PC-9 (cell line): ENCODE results near the gene MMP20. TPM values are rescaled to one million over a fixed set of nuclear protein-coding genes. Genes with fewer than 3 reads are reported as not detected.

Experiments used
- BruUV-seq: library from RNA; stranded (reverse); fragments of 400-500 nt; replicated peaks from 2 replicates; lab custom pipeline; 2021; lab: Mats Ljungman, UMichigan
- CTCF ChIA-PET: fragments of 300-600 bp; sonication (Branson Sonifier 250); formaldehyde crosslinking; loops from one replicate; lab custom pipeline; 2022; ENCODE audit warnings: antibody characterized with exemption; lab: Charles Lee
- POLR2A ChIA-PET: fragments of 300-600 bp; sonication (Branson Sonifier 250); formaldehyde crosslinking; loops from one replicate; lab custom pipeline; 2022; ENCODE audit warnings: antibody characterized with exemption; ENCODE audit not compliant: unreplicated experiment; lab: Charles Lee
- DNase-seq, 2 experiments: peaks; one replicate each; pipeline versions ENCODE4 v3.0.0 to v3.0.0-alpha.2; 2015 to 2022; ENCODE audit warnings: mixed read lengths in 1 of 2
- H2AFZ ChIP-seq: fragments of 200-600 bp; sonication (generic); 2 replicates; pipeline ENCODE4 v1.8.1; 2017; ENCODE audit warnings: antibody characterized with exemption
- H3F3A ChIP-seq: fragments of 200-600 bp; sonication (generic); 2 replicates; pipeline ENCODE4 v1.8.1; 2017; ENCODE audit warnings: antibody characterized with exemption, mild to moderate bottlenecking, low read depth; ENCODE audit not compliant: insufficient read depth
- H3K27ac ChIP-seq: fragments of 200-600 bp; sonication (generic); 2 replicates; pipeline ENCODE4 v1.6.1; 2016; ENCODE audit warnings: mixed run types
- H3K27me3 ChIP-seq: fragments of 200-600 bp; sonication (generic); 2 replicates; pipeline ENCODE4 v1.6.1; 2016; ENCODE audit warnings: low read depth, mixed run types; ENCODE audit not compliant: insufficient read depth
- H3K36me3 ChIP-seq: fragments of 200-600 bp; sonication (generic); 2 replicates; pipeline ENCODE4 v1.6.1; 2016; ENCODE audit warnings: low read depth, mixed run types
- H3K4me1 ChIP-seq: fragments of 200-600 bp; sonication (generic); replicated peaks from 2 replicates; pipeline ENCODE4 v1.6.1; 2016; ENCODE audit warnings: mixed run types; ENCODE audit not compliant: insufficient read depth
- H3K4me2 ChIP-seq: fragments of 200-600 bp; sonication (generic); 2 replicates; pipeline ENCODE4 v1.6.1; 2017; ENCODE audit warnings: mixed run types
- H3K4me3 ChIP-seq: fragments of 200-600 bp; sonication (generic); 2 replicates; pipeline ENCODE4 v1.6.1; 2016; ENCODE audit warnings: mixed run types
- H3K79me2 ChIP-seq: fragments of 200-600 bp; sonication (generic); 2 replicates; pipeline ENCODE4 v1.6.1; 2017; ENCODE audit warnings: low read depth, mixed run types
- H3K9me2 ChIP-seq: fragments of 200-600 bp; sonication (generic); 2 replicates; pipeline ENCODE4 v1.8.1; 2017; ENCODE audit warnings: mild to moderate bottlenecking; ENCODE audit not compliant: insufficient read depth
- H3K9me3 ChIP-seq: fragments of 200-600 bp; sonication (generic); 2 replicates; pipeline ENCODE4 v1.8.1; 2016; ENCODE audit warnings: low read depth; ENCODE audit not compliant: insufficient read depth
- H4K20me1 ChIP-seq: fragments of 200-600 bp; sonication (generic); 2 replicates; pipeline ENCODE4 v1.8.1; 2017; ENCODE audit not compliant: insufficient read depth
- EZH2 ChIP-seq: fragments of 200-600 bp; sonication (generic); IDR thresholded peaks from 2 replicates; pipeline ENCODE4 v1.8.0; 2017; ENCODE audit warnings: antibody characterized with exemption, low read depth
- intact Hi-C: fragments of 100-400 bp; cut with micrococcal nuclease; formaldehyde crosslinking; loops from one replicate; pipeline ENCODE4 v1.10.0; 2022; ENCODE audit not compliant: unreplicated experiment
- total RNA-seq: library from RNA; stranded (reverse); gene quantifications from 2 replicates; pipeline ENCODE4 v1.2.3, GENCODE V29; 2021
- TF ChIP-seq, protein P1 (sequence below): fragments of 200-600 bp; sonication (generic); conservative IDR thresholded peaks from 2 replicates; pipeline ENCODE4 v1.6.1; 2017; ENCODE audit warnings: mixed run types, antibody characterized with exemption, mild to moderate bottlenecking, moderate library complexity

The MMP20 gene
- total RNA-seq, 1 experiment from 2014 or later, result not detected

DNA sequence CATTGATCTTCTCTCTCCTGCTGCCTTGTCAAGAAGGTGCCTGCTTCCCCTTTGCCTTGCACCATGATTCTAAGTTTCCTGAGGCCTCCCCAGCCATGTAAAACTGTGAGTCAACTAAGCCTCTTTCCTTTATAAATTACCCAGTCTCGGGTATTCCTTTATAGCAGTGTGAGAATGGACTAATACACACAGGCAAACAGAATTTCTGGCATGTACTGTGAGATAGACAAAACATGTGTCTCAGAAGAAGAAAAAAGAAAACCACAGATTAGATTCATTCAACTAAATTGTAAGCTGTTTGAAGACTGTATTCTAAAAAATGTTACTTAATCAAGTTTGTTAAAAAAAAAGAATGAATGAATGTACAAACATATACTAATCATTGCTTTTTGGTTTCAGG is 1.5 kb upstream of the MMP20 start:
- intact Hi-C loops, result no loop called here
- H3K79me2 ChIP-seq, result no peaks in the 10 kb centered on the region
- H3K4me1 ChIP-seq, result peaks cover 2% of the 10 kb centered on the region; the same call in 1 of the 2 replicates
- H3K4me2 ChIP-seq, result no peak overlapping the region
- no peaks in the 10 kb centered on the region for H3K36me3 ChIP-seq
- POLR2A ChIA-PET, result interaction anchor here (0.7 kb wide), 1 partner anchor 1750 kb away, joined by 3 read pairs; no protein-coding TSS in a partner anchor
- no peaks in the 10 kb centered on the region for H3K9me2 ChIP-seq
- H3K27me3 ChIP-seq, result no peaks in the 10 kb centered on the region
- no peak for TF ChIP-seq EZH2
- TF ChIP-seq, protein P1, sequence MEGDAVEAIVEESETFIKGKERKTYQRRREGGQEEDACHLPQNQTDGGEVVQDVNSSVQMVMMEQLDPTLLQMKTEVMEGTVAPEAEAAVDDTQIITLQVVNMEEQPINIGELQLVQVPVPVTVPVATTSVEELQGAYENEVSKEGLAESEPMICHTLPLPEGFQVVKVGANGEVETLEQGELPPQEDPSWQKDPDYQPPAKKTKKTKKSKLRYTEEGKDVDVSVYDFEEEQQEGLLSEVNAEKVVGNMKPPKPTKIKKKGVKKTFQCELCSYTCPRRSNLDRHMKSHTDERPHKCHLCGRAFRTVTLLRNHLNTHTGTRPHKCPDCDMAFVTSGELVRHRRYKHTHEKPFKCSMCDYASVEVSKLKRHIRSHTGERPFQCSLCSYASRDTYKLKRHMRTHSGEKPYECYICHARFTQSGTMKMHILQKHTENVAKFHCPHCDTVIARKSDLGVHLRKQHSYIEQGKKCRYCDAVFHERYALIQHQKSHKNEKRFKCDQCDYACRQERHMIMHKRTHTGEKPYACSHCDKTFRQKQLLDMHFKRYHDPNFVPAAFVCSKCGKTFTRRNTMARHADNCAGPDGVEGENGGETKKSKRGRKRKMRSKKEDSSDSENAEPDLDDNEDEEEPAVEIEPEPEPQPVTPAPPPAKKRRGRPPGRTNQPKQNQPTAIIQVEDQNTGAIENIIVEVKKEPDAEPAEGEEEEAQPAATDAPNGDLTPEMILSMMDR, result no peak
- DNase-seq, result no peak
- H3K9me3 ChIP-seq, result no peaks in the 10 kb centered on the region
- CTCF ChIA-PET, result no interaction called here
- H3K4me3 ChIP-seq, result no peak overlapping the region
- no peaks in the 10 kb centered on the region for H3F3A ChIP-seq
- no peak overlapping the region for H2AFZ ChIP-seq
- no TSS peak for BruUV-seq
- no peaks in the 10 kb centered on the region for H4K20me1 ChIP-seq
- H3K27ac ChIP-seq, result no peak overlapping the region

DNA sequence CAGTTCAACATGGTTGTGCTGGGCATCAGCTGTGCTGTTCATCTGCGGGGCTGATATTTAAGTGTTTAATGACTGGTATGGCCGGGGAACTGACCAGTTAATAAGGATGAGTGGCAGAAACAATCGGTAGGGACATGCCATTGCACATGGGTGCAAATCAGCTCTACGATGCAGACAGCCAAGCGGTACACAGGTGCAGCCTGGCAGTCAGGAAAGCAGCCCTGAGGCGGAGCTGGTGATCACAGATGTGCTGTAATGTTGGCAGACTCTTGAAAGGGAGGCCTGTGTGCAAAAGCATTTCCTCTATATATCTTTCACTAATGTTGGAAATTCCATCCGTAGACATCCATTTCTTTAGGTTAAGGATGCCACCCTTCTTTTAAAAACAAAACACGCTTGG is 1.1 kb downstream of the MMP20 start:
- Histone ChIP-seq H3K27ac (no peak overlapping the region), H2AFZ (no peak overlapping the region), H3K9me3 (no peaks in the 10 kb centered on the region), H3K4me1 (no peaks in the 10 kb centered on the region), H3K79me2 (no peaks in the 10 kb centered on the region), H3F3A (no peaks in the 10 kb centered on the region), H3K27me3 (no peaks in the 10 kb centered on the region), H3K36me3 (no peaks in the 10 kb centered on the region), H3K4me2 (no peak overlapping the region), H3K9me2 (no peaks in the 10 kb centered on the region), H4K20me1 (no peaks in the 10 kb centered on the region), H3K4me3 (no peak overlapping the region)
- BruUV-seq, result no TSS peak
- TF ChIP-seq, protein P1, result no peak
- no peak for TF ChIP-seq EZH2
- POLR2A ChIA-PET, result no interaction called here
- no peak for DNase-seq
- CTCF ChIA-PET, result no interaction called here
- intact Hi-C loops, result no loop called here

DNA sequence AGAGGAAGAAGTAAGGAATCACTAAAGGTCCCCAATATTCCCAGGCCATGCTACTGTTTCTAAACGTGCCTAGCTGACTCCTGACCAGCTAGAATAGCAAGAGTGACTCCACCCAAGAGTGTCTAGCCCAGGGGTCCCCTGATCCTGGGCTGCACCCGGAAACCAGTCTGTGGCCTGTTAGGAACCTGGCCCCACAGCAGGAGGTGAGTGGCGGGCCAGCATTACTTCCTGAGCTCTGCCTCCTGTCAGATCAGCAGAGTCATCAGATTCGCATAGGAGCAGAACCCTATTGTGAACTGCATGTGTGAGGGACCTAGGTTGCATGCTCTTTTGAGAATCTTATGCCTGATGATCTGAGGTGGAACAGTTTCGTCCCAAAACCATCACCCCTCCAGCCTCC is 2.0 kb downstream of the MMP20 start:
- no peak overlapping the region for H3K27ac ChIP-seq
- TF ChIP-seq, protein P1, result no peak
- no peak for TF ChIP-seq EZH2
- intact Hi-C loops, result no loop called here
- DNase-seq, result no peak
- H3K4me1 ChIP-seq, result no peaks in the 10 kb centered on the region
- no peaks in the 10 kb centered on the region for H3F3A ChIP-seq
- no peaks in the 10 kb centered on the region for H3K9me2 ChIP-seq
- no peaks in the 10 kb centered on the region for H4K20me1 ChIP-seq
- no peak overlapping the region for H3K4me3 ChIP-seq
- H3K27me3 ChIP-seq, result no peaks in the 10 kb centered on the region
- H3K36me3 ChIP-seq, result no peaks in the 10 kb centered on the region
- no peaks in the 10 kb centered on the region for H3K79me2 ChIP-seq
- no peak overlapping the region for H2AFZ ChIP-seq
- no peaks in the 10 kb centered on the region for H3K9me3 ChIP-seq
- no TSS peak for BruUV-seq
- no peak overlapping the region for H3K4me2 ChIP-seq
- ChIA-PET CTCF (no interaction called here), POLR2A (no interaction called here)
